T-helper 17 cell (primary cell): Measurements from ENCODE around the gene COMMD1. TPM values are rescaled to one million over a fixed set of nuclear protein-coding genes. Genes with fewer than 3 reads are reported as not detected.
A peak's percentile ranks its signal among the peaks of the same experiment; 100 is the strongest.
"Not testable (repeated sequence)": the region's sequence is repeated elsewhere in the genome, so short reads cannot be mapped to it uniquely, and the experiment has no call there.

Source experiments
- ATAC-seq: fragments of 150-1000 bp; cut with Tn5 transposase; 2 replicates; pipeline ENCODE4 v1.10.0; 2021; ENCODE audit warnings: mild to moderate bottlenecking, moderate library complexity
- DNase-seq, 3 donors: peaks; one replicate each; pipeline versions ENCODE4 v3.0.0 to v3.0.0-alpha.2; 2020 to 2021
- H3K9me3 ChIP-seq: one replicate; pipeline ENCODE4 v1.7.0; 2013; ENCODE audit warnings: low read length, mild to moderate bottlenecking; ENCODE audit not compliant: control insufficient read depth, poor library complexity, severe bottlenecking
- H3K27ac Mint-ChIP-seq: one replicate; pipeline ENCODE4 v1.8.0; 2022; ENCODE audit warnings: mild to moderate bottlenecking, moderate library complexity, mixed read lengths
- H3K27me3 Mint-ChIP-seq: one replicate; pipeline ENCODE4 v1.8.0; 2022; ENCODE audit warnings: mixed read lengths
- H3K36me3 Mint-ChIP-seq: one replicate; pipeline ENCODE4 v1.8.0; 2022; ENCODE audit warnings: low read depth, mixed read lengths
- H3K4me1 Mint-ChIP-seq: one replicate; pipeline ENCODE4 v1.8.0; 2022; ENCODE audit warnings: mild to moderate bottlenecking, mixed read lengths
- H3K4me3 Mint-ChIP-seq: one replicate; pipeline ENCODE4 v1.8.0; 2022; ENCODE audit warnings: mild to moderate bottlenecking, moderate library complexity, mixed read lengths
- total RNA-seq, 4 donors: library from RNA in 2 of 4; stranded (reverse) in 2 of 4; gene quantifications; one replicate each; pipeline ENCODE4 v1.2.3 and lab custom pipeline; 2022 to 2026

COMMD1 gene
- total RNA-seq, 2 donors from 2014 or later = 21.5 to 23.8 TPM

DNA sequence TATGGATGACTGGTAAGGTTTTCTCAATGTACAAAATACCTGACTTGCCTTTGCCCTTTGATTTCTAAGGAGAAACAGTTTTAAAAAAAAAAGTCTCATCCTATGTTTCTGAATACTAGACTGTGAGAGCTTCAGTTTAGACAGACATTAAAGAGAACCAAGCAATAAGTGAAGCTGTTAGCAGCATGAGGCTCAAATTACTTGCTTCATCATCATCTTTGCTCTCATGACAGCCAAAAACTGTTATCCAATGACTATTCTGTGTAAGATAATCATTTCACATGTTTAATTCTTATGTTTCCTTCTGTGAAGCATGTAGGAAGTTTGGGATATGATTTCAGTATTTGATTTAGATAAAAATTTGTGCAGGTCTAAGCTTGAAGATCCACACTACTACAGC is 129.2 kb downstream of the COMMD1 start:
- DNase-seq = no peak
- Mint-ChIP-seq H3K36me3 (no peaks in the 10 kb centered on the region), H3K27ac (no peak overlapping the region), H3K27me3 (no peaks in the 10 kb centered on the region), H3K4me3 (no peak overlapping the region), H3K4me1 (peaks cover 8% of the 10 kb centered on the region)
- H3K9me3 ChIP-seq = no peaks in the 10 kb centered on the region
- no peak for ATAC-seq

DNA sequence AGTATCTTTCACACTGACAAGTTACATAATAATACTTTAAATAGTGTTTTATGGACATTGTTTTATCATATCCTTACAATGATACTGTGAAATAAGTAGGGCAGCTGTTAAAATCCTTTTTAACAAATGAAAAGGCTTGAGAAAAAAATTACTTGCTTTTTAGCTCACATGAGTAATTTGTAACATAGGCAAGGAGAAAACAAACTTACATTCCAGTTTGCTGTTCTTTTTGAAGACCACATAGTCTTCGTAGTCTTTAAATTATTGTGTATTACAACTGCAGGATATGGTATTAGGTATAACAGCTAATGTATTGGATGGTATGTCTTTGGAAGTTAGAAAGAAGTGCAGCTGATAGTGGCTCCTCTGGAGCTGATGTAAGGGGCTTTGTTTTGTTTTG is 130.8 kb downstream of the COMMD1 start:
- Mint-ChIP-seq H3K4me3 (no peak overlapping the region), H3K27me3 (no peaks in the 10 kb centered on the region), H3K36me3 (no peaks in the 10 kb centered on the region), H3K4me1 (peaks cover 6% of the 10 kb centered on the region), H3K27ac (no peak overlapping the region)
- no peaks in the 10 kb centered on the region for H3K9me3 ChIP-seq
- ATAC-seq (no peak), DNase-seq (no peak)

DNA sequence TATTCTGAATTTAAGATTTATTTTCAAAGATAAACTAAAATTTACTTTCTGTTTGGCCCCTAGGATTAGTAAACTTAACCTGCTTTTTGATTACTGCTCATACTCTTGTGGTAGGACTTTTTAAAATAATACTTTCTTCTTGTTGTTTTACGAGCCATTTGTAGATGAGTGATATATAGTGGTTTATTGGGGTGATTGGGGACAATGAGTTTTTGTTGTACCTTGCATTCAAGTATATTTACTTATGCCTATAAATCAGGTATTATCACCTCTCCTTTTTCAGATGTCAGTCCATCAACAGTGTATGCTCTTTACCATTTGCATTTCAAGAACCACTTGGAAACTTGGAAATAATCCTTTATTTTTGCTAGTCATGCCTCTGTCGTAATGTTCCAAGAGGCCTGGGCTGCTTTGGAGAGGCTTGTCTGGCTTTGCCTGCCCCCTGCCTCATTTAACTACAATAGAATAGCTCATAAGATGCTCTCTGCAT is 131.3 kb downstream of the COMMD1 start:
- DNase-seq (no peak), ATAC-seq (no peak)
- H3K4me3 Mint-ChIP-seq = no peak overlapping the region
- no peaks in the 10 kb centered on the region for H3K36me3 Mint-ChIP-seq
- H3K9me3 ChIP-seq = no peaks in the 10 kb centered on the region
- H3K4me1 Mint-ChIP-seq = peaks cover 8% of the 10 kb centered on the region
- no peaks in the 10 kb centered on the region for H3K27me3 Mint-ChIP-seq
- H3K27ac Mint-ChIP-seq = no peak overlapping the region

DNA sequence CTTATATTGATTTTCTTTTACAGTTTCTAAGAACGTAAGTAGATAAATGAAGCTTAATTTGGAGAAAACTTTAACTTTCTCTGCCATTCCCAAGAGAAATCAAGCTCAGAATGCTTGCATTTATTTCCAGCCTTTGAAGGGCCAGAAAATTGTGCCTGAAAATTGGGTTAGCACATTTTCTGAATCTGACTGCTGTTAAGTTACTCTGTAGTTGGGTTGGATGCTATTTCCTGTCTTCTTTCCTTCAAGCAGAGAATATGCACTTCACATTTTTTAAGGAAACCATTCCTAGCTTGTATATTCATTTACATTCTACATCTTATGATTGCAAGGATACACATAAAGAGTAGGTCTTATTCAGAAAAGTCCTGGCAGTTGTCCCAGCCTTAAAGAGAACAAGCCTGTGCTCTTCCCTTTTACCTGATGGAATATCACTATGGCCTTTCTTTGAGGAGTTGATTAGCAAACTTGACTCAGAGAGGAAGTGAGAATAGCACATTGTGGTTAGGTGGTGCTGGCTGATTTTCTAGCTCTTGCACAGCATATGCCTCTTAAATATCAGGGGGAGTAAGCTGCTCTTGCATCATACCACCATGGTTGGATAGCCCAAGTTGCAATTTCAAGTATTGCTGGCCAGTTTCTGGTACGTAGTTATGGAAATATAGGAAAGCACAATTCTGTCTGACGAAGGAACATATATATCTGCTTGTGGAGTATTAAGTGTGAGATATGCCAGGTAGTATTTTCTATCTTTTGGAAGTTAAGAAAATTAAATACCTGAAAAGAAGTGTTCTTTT is 133.7 kb downstream of the COMMD1 start:
- Mint-ChIP-seq H3K4me1 (peaks cover 8% of the 10 kb centered on the region), H3K36me3 (peaks cover 2% of the 10 kb centered on the region), H3K4me3 (no peak overlapping the region), H3K27me3 (no peaks in the 10 kb centered on the region), H3K27ac (no peak overlapping the region)
- no peaks in the 10 kb centered on the region for H3K9me3 ChIP-seq
- ATAC-seq = peak; percentile 52
- no peak for DNase-seq

DNA sequence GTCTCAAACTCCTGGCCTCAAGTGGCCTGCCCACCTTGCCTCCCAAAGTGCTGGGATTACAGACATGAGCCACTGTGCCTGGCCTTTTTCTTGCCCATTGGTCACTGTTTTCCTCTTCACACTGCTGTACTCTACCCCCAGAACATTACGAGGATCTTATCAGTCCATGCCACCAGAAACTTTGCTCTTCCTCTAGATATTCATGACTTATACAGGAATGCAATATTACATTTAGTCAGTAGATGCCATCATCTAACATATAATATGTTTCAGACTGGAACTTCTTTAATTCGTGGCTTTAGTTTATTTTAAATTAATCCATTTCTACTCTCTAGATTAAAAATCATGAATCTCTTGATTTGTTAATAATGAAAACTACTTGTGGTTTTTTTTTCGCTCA is 135.5 kb downstream of the COMMD1 start:
- ATAC-seq (no peak), DNase-seq (no peak)
- Mint-ChIP-seq H3K4me1 (peaks cover 8% of the 10 kb centered on the region), H3K27ac (no peak overlapping the region), H3K36me3 (peaks cover 2% of the 10 kb centered on the region), H3K4me3 (no peak overlapping the region), H3K27me3 (no peaks in the 10 kb centered on the region)
- H3K9me3 ChIP-seq = peaks cover 5% of the 10 kb centered on the region

DNA sequence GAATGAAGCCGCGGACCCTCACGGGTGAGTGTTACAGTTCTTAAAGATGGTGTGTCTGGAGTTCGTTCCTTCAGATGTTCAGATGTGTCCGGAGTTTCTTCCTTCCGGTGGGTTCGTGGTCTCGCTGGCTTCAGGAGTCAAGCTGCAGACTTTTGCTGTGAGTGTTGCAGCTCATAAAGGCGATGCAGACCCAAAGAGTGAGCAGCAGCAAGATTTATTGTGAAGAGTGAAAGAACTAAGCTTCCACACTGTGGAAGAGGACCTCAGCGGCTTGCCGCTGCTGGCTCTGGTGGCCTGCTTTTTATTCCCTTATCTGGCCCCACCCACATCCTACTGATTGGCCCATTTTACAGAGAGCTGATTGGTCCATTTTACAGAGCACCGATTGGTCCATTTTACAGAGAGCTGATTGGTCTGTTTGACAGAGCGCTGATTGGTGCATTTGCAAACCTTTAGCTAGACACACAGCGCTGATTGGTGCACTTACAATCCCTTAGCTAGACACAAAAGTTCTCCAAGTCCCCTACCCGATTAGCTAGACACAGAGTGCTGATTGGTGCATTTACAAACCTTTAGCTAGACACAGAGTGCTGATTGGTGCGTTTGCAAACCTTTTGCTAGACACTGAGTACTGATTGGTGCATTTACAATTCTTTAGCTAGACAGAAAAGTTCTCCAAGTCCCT is 136.4 kb downstream of the COMMD1 start:
- not testable (repeated sequence) for H3K4me3 Mint-ChIP-seq, ATAC-seq, DNase-seq

DNA sequence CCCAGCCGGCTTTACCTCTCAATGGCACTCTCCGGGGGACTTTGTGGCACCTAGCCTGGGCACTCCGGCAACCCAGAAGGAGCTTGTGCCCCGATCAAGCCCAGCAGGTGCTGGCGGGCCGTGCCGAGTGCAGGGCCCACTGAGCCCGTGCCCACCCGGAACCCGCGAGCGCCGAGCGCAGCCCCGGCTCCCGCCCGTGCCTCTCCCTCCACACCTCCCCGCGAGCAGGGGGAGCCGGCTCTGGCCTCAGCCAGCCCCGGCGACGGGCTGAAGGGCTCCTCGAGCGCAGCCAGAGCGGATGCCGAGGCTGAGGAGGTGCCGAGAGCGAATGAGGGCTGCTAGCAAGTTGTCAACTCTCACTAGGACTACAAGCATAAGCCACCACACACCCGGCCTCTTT is 136.9 kb downstream of the COMMD1 start:
- H3K4me1 Mint-ChIP-seq = peaks cover 8% of the 10 kb centered on the region
- H3K27me3 Mint-ChIP-seq = no peaks in the 10 kb centered on the region
- ATAC-seq = no peak
- peaks cover 5% of the 10 kb centered on the region for H3K9me3 ChIP-seq
- H3K36me3 Mint-ChIP-seq = peaks cover 2% of the 10 kb centered on the region
- no peak for DNase-seq
- H3K4me3 Mint-ChIP-seq = no peak overlapping the region
- no peak overlapping the region for H3K27ac Mint-ChIP-seq

More for the DNA sequence above, 136.4 kb downstream of the COMMD1 start:
- H3K4me1 Mint-ChIP-seq, H3K9me3 ChIP-seq, H3K27me3 Mint-ChIP-seq, H3K27ac Mint-ChIP-seq, H3K36me3 Mint-ChIP-seq: not testable (repeated sequence)

DNA sequence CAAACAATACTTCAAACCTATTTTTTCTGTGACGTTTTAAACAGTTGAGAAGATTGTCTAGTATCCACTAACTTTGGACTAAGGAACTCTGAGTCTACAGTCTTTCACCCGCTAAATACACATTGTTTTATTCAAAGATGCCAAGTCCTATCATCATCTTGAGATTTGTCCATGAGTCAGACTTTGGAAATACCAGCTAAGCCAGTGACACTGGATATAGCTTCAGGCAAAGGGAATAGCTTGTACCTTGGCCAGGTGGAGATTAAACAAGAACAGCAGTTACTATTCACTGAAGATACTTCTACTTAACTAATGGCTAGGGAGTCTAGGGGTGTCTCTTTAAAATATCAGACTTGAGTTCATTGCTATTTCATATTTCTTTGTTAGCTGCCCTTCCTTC is 137.5 kb downstream of the COMMD1 start:
- peaks cover 5% of the 10 kb centered on the region for H3K9me3 ChIP-seq
- Mint-ChIP-seq H3K4me3 (no peak overlapping the region), H3K36me3 (peaks cover 2% of the 10 kb centered on the region), H3K4me1 (peaks cover 8% of the 10 kb centered on the region), H3K27ac (no peak overlapping the region), H3K27me3 (no peaks in the 10 kb centered on the region)
- ATAC-seq (no peak), DNase-seq (no peak)

DNA sequence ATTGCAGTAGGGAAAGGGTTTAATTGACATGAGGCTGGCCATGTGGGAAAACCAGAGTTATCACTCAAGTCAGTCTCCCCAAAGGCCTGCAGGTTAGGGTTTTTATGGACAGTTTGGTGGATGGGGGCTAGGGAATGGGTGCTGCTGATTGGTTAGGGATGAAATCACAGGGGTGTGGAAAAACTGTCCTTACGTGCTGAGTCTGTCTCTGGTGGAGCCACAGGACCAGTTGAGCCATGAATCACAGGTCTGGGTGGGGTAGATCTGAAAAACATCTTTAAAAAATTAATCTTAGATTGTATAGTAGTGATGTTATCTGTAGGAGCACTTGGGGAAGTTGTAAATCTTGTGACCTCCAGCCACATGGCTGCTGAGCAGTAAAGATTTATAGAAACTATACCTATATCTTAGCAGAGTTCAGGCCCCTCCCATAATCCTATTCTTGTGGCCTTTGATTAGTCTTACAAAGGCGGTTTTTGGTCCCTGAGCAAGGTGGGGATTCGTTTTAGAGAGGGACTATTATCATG is 139.6 kb downstream of the COMMD1 start:
- Mint-ChIP-seq H3K4me3 (no peak overlapping the region), H3K36me3 (peaks cover 2% of the 10 kb centered on the region), H3K27ac (no peak overlapping the region), H3K4me1 (peaks cover 2% of the 10 kb centered on the region), H3K27me3 (no peaks in the 10 kb centered on the region)
- DNase-seq (no peak), ATAC-seq (no peak)
- H3K9me3 ChIP-seq = peaks cover 5% of the 10 kb centered on the region

DNA sequence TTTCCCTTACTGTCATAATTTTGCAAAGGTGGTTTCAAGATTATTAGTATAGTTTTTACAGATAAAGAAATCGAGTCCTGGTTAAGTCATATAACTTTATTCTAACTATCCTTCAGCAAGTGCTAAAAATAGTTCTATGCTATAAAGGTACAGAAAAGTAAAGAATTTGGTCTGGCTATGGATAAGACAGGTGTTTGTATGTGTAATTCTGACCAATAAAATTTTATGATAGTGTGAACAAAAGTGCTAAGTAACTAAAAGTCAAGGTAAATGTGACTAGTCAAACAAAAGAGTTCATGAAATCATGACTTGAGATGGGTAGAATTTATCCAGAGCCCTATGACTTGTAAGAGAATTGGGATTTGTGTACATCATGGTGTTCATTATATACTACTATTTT is 140.7 kb downstream of the COMMD1 start:
- peaks cover 2% of the 10 kb centered on the region for H3K36me3 Mint-ChIP-seq
- H3K27ac Mint-ChIP-seq = no peak overlapping the region
- DNase-seq = no peak
- peaks cover 5% of the 10 kb centered on the region for H3K9me3 ChIP-seq
- H3K27me3 Mint-ChIP-seq = no peaks in the 10 kb centered on the region
- no peak overlapping the region for H3K4me3 Mint-ChIP-seq
- no peak for ATAC-seq
- H3K4me1 Mint-ChIP-seq = peaks cover 2% of the 10 kb centered on the region

DNA sequence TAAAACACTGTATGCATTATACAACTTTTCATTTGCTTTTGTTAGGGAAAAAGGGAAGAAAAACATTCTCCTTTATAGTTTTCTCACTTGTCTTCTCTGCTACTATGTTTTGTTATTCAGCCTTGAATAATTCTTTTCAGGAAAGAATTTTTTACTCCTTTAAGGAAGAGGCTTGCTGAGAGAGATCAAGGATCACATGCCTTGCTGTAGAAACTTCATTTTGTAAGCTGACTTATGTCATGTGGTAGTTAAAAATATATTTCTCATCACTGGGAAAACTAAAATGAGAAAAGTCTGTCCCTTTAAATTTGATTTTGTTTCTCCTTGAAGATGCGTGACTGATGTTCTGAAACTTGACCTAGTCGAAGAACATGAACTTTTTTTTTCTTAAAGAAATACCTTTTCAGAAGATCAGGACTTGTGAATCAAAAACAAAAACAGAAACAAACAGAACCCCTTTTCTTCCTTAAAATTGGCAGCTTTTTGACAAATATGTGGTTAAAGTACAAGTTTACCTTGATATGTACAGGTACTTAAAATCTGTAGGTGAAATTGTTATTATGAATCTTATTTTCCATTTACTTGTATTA is 145.1 kb downstream of the COMMD1 start:
- Mint-ChIP-seq H3K27ac (no peak overlapping the region), H3K4me3 (no peak overlapping the region), H3K4me1 (peaks cover 13% of the 10 kb centered on the region), H3K27me3 (no peaks in the 10 kb centered on the region), H3K36me3 (no peaks in the 10 kb centered on the region)
- DNase-seq (no peak), ATAC-seq (no peak)
- no peaks in the 10 kb centered on the region for H3K9me3 ChIP-seq

DNA sequence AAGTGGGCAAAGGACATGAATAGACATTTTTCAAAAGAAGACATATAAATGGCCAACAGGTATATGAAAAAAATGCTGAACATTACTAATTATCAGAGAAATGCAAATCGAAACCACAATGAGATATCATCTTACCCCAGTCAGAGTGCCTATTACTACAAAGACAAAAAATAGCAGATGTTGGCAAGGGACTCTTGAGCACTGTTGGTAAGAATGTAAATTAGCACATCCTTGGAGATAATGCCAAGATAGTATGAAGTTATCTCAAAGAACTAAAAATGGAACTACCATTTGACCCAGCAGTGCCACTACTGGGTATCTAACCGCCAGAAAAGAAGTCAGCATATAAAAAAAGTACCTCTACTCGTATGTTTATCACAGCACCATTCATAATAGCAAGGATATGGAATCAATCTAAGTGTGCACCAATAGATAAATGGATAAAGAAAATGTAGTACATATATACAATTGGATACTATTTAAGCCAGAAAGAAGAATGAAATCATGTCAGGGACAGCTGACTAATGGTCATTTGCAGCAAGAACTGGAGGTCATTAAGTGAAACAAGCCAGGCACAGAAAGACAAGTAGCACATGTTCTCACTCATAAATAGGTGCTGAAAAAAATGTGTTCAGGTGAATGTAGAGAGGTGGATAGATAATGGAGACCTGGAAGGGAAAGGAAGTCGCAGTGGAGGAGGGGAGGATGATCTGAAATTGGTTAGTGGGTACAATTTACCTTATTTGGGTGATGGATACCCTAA is 148.7 kb downstream of the COMMD1 start:
- DNase-seq = no peak
- H3K9me3 ChIP-seq = no peaks in the 10 kb centered on the region
- Mint-ChIP-seq H3K4me1 (peaks cover 13% of the 10 kb centered on the region), H3K27ac (peak overlapping the region; percentile 16), H3K27me3 (no peaks in the 10 kb centered on the region), H3K36me3 (no peaks in the 10 kb centered on the region), H3K4me3 (peak overlapping the region; percentile 53)
- ATAC-seq = no peak
